ENCODE results near the gene RGL2.

RGL2 gene

DNA sequence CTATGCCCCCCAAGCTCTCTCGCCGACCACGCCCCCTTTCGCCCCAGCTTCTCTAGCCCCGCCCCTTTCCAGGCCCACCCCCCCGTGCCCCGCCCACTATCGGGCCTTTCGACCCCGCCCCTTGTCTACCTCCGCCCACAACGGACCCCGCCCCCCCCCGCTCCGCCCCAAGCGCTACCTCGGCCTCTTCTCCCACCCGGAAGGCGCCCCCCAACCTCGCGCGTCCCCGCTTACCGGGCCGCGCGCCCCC is 18.6 kb upstream of the RGL2 start:
- DNase-seq (ENCODE audit: low read depth in 2 of 2) = peak in 1 of 2 donors; percentile 23

DNA sequence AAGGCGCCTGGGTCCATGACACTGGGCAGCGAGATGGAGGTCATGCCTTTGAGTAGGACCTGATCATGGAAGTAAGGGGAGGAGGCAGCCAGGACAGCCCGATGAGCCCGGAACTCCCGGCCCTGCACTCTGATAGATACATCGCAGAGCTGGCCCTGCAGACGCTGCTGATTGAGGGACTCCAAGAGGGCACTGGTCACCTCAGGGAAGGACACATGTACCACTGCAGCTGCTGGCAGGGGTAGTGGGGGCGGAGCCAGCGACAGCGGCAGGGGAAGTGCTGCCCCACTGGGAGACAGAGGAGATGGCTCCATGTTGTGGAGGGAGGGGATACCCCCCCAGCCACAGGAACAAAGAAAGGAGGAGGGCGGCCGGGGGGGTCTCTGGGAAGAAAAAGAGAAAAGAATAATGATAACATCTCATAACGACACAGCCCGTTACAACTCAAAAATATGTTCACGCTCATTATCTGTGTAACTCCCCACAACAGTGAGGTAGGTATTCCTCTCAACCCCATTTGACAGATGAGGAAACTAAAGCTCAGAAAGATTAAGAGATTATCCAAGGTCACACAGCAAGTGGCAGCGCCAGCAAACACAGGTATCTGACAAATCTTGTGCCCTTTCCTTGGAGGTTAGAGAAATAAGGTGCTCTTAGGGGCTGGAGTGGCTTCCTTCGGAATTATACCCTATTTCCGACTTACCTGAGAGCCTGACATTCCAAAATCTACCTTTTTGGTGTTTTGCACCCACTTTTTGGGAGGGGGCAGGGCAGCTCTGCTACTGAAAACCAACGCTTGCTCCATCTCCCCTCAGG is 18.1 kb upstream of the RGL2 start:
- no peak for DNase-seq (ENCODE audit: low read depth in 2 of 2)

DNA sequence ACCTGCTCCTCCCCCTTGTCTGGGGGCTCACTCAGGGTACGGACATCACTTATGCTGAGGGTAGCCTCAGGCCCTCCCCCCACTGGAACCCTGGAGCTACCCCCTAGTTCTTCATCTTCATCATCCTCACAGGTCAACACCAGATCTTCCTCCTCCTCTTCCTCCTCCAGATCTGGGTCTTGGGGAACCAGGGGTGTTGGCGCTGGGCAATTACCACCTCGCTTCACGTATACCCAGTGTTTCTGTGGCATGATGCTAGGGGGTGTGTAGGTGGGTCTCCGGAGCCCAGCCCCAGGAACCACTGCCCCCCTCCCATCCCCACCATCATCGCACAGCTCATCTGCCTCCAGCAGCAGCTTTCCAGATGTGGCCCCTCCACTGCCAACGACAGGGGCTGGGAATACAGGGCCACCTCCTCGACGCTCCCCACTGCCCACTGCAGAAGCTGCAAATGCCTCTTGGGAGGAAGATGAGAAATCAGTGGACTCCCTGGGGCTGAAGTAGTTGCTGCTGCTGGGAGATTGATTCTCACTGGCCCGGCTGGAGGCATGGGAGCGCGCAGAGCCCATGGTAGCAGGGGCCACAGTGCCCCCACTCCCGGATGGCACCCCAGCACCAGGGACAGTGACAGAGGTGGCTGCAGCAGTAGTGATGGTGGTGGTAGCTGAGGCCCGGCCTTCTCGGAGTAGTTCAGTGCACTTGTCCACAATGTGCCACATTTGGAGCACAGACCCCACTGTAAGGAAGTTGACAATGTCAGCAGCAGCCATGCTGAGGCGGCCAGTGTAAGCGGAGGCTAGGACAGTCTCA is 17.3 kb upstream of the RGL2 start:
- DNase-seq (ENCODE audit: low read depth in 2 of 2) = no peak

DNA sequence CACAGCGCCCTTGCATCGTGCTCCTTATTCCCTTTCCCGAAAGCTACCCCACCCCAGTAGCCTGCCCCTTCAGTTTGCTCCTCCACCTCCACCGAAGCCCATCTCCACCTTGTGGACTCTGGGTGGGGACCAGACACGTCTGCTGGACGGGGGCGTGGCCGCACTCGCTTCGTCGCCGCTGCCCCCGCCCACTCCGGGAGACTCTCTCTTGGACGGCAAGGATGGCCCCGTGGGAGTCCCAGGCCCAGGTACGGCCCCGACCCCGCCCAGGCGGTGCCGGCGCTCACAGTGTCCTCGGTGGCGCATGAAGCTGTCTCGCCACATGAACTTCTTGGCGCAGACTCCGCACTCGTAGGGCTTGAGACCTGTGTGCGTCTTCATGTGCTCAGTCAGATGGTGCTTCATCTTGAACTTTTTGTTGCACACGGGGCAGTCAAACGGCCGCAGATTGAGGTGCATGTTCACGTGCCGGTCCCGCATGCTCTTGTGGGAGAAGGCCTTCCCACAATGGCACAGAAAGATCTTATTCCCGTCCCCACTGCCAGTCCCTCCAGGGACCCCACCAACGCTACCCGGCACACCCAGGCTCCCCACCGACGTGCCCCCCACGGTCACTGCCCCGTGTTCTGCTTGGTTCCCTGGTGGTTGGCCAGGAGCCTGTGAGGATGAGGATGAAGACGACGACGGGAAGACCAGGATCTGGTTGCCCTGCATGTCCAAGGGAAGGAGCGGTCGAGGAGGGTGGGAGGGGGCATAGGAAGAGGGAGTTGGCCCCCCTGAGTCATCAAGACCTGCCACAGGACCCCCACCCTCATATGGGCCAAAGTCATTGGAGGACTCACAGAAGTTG is 16.4 kb upstream of the RGL2 start:
- DNase-seq (ENCODE audit: low read depth in 2 of 2) = no peak

DNA sequence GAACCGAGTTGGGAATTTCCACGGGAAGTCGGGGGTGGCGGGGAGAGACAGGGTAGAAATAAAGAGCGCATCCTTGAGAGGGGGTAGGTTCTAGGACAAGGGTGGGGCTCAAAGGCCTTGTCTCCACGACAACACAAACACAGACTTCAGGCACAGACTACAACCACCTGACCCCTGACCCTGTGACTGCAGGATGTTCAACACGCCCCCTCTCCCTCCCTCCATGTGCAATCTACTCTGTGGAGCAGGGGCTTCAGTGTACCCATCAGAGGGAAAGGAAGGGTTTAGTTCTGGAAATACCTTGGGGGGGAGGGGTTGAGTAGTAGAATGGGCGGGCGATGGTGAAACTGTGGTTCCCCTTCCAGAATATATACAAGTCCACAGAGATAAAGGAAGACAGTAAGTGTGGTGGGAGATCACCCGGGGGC is 15.8 kb upstream of the RGL2 start:
- DNase-seq (ENCODE audit: low read depth in 2 of 2) = peak; percentile 42

DNA sequence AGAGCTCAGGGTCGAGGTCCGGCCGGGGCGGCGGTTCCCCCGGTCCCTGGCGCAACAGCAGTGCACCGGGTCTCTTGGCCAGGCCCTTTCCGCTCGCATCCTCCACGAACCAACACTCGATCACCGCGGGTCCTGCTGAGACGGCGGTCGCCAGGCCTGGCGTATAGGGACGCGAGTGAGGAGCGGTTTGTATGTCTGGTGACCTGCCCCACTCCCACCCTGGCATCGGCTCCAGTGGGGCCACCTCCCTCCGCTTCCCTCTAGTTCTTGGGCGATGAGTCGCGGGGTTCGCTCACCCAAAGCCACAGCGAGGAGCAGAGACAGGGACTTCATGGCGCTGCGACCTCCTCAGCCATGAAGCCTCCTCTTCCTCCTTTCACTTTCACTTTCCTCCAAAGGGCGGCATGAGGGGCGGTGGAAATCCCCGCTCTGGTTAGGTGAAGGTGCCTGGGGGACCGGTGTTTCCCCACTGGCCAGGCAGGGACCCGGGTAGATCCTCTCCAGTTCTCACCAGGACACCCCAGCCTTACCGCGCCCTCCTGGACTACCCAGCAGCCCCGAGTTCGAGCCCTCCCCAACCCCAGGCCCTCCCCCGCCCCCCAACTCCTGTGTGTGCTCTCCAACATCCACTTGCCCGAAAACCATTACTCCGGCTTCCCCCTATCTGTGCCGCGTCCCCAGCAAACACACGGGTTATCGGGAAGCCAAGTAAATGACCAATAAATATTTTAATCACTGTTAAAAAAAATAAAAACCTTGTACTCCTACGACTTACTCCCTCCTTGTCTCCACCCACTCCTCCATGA is 15.2 kb upstream of the RGL2 start, which contains the start of gene TAPBP:
TSS of gene TAPBP (minus strand) at position 370 of the 806 bp plus-strand sequence. CDS start at position 333, 37 bp downstream.
- peak; percentile 62 for DNase-seq (ENCODE audit: low read depth in 2 of 2)

DNA sequence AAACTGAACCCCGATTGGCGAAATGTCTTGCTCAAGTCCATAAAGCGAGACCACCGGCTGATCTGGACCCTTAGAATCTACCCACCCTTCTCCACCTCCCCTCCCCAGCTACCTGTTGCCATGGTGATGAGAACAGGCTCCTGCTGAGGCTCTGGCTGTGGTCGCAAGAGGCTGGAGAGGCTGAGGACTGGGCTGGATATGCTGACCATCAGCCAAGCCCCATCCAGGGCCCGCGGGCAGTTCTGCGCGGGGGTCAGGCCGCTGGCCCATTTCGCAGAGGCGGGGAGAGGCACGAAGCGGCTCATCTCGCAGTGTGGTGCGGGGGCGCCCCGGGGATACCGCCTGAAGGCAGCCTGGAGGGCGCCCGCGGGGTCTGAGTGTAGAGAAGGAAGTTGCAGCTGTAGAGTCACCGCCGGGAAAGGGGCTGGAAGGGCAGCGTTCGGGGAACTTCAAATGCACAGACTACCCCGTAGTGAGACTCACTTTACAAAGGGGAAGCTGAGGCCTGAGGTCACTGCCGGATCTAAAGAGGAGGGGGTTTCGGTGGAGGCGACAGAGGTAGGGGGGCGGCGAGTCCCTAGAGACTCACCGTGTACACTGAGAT is 14.5 kb upstream of the RGL2 start:
- no peak for DNase-seq (ENCODE audit: low read depth in 2 of 2)

DNA sequence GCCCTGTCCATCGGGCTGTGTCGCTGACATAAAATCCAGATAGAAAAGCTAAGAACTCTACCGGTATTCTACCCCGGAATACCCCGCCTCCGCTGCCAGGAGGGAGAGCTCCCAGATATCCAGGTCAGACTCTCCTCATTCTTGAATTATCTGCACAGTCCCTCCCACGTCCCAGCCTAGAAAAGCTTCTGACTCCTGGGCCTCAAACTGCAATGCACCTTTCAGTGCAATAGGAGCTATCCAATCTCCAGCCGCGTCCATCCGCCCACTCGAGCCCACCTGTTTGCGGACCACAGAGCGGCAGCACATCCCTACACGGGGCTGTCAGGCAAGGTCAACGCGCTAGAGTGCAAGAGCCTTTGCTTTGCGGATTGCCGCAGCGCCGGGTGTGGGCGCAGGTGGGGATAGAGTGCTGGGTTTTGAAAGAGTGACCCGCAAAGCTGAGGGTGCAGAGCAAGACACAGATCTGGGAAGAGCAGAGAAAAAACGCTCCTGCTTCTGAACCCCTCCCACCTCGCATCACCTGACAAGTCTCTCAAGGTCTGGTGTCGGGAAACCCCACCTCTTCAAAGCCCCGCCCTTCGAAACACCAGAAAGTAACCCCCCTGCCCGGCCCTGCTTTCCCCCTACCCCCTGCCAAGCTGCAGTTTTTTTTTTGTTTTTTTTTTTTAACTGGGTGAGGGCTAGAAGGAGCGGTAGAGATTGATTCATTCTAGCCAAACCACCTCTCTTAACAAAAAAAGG is 13.8 kb upstream of the RGL2 start:
- peak; percentile 56 to 65 for DNase-seq (ENCODE audit: low read depth in 2 of 2)

DNA sequence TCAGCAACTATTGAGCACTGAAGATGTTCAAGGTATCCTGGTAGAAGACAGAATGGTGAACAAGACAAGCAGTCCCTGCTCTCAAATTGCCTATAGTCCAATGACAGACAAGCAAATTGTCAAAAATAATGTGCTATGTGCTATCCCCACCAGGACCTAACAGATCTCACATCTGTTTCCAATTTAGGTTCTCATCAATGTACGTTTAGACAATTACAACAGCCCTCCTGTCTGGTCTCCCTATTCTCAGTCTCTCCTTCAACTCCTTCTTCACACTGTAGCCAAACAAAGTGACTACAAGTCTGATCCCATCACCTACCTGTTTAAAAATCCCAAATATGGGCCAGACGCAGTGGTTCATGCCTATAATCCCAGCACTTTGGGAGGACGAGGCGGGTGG is 7.6 kb upstream of the RGL2 start:
- DNase-seq (ENCODE audit: low read depth in 2 of 2) = no peak

DNA sequence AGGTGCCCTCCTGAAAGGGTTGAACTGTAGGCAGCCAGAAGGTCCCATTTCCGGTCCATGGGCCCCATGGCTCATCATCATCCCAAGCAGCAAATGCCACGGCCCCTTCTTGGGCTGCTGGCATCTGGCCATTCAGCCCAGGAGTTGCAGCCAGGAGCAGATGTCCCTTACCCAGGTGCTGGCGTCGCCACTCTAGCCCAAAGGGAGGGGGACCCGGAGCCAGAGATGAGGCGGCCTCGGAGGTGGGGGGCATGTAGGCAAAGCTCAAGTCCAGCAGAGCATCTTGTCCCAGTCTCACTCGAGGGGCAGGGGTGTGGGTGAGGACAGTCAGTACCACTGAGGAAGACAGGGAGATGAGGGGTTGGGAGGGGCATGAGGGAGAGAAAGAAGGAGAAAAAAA is 6.3 kb upstream of the RGL2 start:
- no peak for DNase-seq (ENCODE audit: low read depth in 2 of 2)

DNA sequence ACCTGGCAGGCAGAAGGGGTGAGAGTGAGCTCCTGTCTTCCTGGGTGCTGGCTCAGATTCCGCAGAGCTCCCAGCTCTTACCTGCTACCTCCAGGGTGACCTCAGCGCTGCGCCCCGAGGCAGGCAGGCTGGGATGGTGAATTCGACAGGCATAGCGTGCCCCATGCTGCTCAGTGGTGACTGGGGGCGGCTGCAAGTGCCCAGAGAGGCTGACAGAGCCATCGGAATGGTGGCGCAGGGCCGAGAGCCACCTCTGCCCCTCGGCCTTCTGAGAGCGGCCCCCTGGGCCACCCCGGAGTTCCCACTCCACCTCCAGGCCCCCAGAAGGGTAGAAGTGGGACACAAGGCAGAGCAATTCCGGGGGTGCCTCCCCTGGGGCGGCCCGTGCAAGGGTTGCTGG is 5.5 kb upstream of the RGL2 start:
- DNase-seq (ENCODE audit: low read depth in 2 of 2) = no peak

DNA sequence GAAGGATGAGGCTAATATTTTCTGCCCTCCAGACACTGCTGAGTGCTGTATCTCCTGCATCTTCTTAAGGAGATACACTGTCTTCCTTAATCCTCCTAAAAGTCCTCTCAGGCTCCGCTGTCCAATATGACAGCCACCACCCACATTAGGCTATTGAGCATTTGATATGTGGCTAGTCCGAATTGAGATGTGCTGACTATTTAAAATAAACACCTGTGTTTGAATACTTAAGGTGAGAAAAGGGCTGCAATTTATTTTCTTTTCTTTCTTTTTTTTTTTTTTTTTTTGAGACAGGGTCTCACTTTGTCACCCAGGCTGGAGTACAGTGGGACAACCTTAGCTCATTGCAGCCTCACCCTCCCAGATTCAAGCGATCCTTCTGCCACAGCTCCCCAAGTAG is 3.1 kb upstream of the RGL2 start:
- no peak for DNase-seq (ENCODE audit: low read depth in 2 of 2)

DNA sequence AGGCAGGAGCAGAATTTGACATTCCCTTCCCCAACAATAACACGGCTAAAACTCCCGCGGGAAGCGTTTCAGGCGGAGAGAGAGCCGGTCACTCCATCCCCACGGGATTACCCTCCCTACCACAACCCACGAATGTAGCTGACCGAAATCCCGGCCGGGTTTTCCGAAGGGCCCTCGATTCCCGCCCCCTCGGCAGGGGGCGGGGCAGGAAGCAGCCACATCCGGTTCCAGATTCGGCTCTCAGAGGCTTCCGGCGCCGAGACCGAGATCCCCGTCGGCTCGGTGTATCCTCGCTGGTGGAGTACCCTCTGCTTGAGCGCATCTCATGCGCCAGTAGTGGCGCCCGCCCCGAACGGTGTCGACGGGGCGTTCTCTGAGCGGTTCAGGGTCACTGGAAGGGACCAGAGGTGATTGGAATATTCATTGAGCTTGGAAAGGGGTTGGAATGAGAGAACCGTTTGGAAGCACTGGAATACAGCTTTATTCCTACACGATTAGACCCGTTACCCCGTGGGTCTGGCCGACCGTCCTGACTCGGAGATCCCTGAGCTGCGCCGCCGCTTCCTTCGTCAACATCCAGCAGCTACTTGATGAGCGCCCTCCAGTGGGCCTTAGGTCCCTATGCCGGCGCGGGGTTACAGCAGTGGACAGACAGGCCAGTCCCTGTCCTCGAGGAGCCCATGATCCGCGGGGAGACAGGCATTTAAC is 649 bp upstream of the RGL2 start:
- peak; percentile 81 to 90 for DNase-seq (ENCODE audit: low read depth in 2 of 2)

DNA sequence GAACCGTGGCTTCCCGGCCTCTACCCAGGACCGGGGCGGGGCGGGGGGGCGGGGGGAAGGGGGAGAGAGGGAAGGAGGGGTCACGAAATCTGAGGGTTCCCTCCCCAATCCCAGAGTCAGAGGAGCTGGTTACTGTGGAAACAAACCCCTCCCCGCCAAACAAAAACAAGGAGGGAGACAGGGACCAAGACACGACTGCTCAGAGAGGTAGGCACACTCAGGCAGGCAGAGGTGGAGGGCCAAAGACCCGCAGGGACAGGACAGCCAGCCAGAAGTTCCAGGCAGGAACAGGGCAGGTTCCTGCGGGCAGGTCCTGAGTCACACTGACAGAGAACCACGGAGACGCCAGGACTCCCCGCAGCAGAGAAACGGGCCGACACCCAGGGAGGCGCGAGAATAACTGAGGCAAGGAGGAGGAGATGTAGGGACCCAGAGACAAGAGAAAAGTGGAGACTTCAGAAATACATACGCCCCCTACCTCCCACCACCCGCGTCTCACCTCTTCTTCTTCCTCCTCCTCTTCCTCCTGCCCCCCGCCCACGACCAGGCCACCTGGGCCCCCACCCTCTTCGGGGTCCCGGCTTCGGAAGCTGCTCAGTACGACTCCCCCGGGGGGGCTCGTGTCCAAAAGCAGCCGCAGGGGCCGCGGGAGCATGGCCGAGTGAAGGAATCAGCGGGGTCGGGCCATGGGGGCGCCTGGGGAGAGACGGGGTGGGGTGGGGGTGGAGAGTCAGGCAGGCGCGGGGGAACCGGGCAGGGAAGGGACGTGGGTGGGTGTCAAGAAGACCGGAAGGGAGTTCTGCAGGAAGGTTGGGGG is 578 bp downstream of the RGL2 start:
- no peak for DNase-seq (ENCODE audit: low read depth in 2 of 2)

DNA sequence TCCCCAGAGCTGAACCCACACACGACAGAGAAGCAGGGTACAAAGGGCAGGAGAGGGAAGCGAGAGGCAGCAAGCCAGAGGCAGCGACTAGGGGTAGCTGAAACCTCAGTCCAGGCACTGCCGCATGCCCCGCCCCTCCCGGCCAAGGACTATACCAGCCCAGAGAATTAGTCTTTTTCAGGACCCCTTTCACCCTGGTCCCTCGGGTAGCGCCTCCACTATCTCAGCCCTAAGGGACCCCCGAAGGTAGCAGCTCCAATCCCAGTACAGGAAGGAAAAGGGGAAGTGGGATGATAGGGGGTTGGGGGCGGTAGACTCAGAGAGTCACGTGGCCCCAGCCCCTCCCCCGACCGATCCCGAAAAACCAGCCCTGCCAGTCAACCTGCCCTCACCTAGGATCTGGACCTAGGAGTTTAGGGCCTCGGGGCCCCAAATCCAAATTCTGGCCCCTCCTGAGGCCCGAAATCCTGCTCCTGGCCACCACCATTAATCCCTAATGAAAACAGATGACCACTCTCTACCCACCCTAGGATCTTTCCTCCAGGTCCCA is 1.3 kb downstream of the RGL2 start:
- no peak for DNase-seq (ENCODE audit: low read depth in 2 of 2)

DNA sequence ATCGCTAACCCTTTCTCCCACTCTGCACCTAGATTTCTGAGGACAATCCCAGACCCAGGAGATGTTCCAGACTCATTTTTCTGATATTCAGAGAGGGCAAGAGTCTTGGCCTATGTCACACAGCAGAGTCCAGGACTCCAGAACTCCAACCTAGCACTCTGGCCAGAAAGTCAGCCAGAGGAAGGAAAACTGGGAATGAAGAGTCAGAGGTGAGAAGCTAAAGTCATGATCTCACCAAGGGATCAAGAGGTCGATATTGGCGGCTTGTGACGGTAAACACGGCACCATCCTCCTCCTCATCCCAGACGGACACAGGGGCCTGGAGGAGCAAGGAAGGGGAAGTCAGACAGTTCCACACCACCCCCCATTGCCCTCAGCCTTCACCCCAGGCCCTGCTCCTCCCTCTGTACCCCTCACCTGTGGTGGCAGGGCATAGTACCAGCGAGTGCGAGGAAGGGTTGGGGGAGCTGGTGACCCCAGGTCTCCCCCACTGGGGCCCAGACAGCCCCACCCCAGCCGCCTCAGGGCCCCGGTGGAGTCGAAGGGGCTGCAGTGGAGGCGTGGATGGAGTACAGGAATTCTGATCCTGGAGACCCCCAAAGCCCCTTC is 1.8 kb downstream of the RGL2 start:
- DNase-seq (ENCODE audit: low read depth in 2 of 2) = no peak

DNA sequence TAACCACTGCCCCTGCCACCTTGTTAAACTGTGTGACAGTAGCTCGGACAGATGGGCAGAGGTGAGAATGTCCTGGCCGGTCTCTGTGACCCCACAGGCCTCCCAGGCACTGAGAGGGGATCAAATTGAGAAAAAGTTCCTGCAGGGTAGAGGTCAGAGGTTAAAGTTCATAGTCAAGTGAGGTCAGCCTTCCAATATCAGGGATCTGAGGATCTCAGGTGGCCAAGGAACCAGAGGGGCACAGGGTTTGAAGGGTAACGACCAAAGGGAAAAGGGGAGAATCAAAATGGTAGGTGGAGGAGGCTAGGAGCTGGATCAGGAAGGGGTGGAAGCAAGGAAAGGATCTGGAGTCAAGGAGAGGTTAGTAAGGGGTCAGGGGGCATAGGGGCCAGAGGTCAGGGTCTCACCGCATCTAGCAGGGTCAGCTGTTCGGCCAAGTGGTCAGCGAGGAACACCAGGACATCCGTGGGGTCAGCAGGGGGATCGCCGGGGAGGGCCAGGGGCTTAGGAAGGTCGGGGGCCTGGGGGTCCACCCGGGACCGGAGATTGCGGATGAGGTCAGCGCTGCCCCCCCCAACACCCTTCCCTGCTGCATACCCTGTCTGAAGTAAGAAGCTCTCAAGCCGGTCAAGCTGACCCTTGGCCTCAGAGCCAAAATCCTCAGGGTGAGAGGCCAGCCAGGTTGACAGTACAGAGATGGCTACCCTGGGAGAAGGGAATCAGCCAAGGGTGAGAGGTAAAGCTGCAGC is 2.9 kb downstream of the RGL2 start:
- DNase-seq (ENCODE audit: low read depth in 2 of 2) = no peak
